ENCODE results near the gene ARHGAP4. TPM values are rescaled to one million over a fixed set of nuclear protein-coding genes. Genes with fewer than 3 reads are reported as not detected.

Gene ARHGAP4
- total RNA-seq, 2 experiments from 2014 or later = 456 to 463 TPM

DNA sequence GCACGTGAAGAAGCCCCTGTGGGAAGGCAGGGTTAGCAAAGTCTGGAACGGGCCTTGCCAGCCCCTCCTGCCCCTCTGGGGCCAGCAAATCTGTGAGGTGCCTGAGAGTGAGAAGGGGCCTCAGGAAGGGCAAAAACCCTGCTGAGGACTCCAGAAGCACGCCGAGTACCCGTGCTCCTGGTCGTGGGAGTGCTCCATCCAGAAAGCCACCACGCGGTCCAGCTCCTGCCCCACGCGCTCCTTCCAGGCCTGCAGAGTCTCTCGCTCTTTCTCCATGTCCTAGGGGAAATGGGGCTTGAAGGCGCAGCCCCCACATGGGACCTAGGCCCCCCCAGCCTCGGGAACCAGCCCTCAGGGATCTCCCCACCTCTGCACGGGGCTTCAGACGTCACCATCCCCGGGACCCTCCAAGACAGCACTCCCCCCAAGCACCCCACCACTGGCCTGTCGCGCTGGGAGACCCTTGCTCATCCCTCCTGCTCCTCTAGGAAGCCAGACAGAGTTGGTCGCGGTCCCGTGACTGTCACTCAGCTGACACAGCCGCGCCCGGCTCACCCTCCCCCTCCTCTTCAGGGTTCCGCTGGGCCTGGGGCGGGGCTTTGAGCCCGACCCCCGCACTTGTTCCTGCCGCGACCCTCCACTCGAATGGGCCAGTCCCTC, 18.2 kb upstream of the ARHGAP4 start, which contains the start of gene RENBP:
Gene RENBP, minus strand, starts transcription at position 504 of the 660 bp plus-strand sequence. Its CDS starts 33 bp downstream, at position 471.
- ChIA-PET CTCF (interaction anchor here (0.8 to 1.4 kb wide), 3 partner anchors 19 to 180 kb away, joined by 3 to 6 read pairs (median 5); partner anchors contain the start of gene PLXNB3), POLR2A (interaction anchor here (1.1 to 10.3 kb wide), 5 partner anchors 9 to 33 kb away, joined by 3 to 196 read pairs (median 3); partner anchors contain the start of genes ARHGAP4 and NAA10)
- H3K27me3 Mint-ChIP-seq = no peaks in the 10 kb centered on the region
- H3K4me1 Mint-ChIP-seq (ENCODE audit: low read depth) = peaks cover 20% of the 10 kb centered on the region
- H3K9me3 ChIP-seq (ENCODE audit: control insufficient read depth in 1 of 2, insufficient read depth in 1 of 2, low read length in 2 of 2) = no peaks in the 10 kb centered on the region
- peak within 1 kb of the TSS; percentile 76 for H3K27ac Mint-ChIP-seq
- peaks cover 8% of the 10 kb centered on the region for H3K36me3 ChIP-seq (ENCODE audit: insufficient read depth, low read length)
- DNase-seq = peak in 10 of 14 experiments; percentile 33 to 69 (median 51)
- no peak within 1 kb of the TSS for H3K27ac ChIP-seq (ENCODE audit: low read depth in 1 of 2, low read length in 2 of 2)
- H3K36me3 Mint-ChIP-seq (ENCODE audit: low read depth) = peaks cover 6% of the 10 kb centered on the region
- intact Hi-C loops (cut with DNase I, micrococcal nuclease) = loop anchor here in 1 of 2 experiments (10.0 kb wide), 1 partner anchor 989 kb away; no protein-coding TSS in a partner anchor
- peak within 1 kb of the TSS; percentile 86 for H3K4me3 Mint-ChIP-seq
- peak; percentile 59 for ATAC-seq (ENCODE audit: poor library complexity)
- TF ChIP-seq, protein P1, sequence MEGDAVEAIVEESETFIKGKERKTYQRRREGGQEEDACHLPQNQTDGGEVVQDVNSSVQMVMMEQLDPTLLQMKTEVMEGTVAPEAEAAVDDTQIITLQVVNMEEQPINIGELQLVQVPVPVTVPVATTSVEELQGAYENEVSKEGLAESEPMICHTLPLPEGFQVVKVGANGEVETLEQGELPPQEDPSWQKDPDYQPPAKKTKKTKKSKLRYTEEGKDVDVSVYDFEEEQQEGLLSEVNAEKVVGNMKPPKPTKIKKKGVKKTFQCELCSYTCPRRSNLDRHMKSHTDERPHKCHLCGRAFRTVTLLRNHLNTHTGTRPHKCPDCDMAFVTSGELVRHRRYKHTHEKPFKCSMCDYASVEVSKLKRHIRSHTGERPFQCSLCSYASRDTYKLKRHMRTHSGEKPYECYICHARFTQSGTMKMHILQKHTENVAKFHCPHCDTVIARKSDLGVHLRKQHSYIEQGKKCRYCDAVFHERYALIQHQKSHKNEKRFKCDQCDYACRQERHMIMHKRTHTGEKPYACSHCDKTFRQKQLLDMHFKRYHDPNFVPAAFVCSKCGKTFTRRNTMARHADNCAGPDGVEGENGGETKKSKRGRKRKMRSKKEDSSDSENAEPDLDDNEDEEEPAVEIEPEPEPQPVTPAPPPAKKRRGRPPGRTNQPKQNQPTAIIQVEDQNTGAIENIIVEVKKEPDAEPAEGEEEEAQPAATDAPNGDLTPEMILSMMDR (IDR thresholded peaks at IDR 0.05) = no peak
- H3K9me3 Mint-ChIP-seq = no peaks in the 10 kb centered on the region
- H3K4me1 ChIP-seq (ENCODE audit: insufficient read depth, low read length) = peaks cover 54% of the 10 kb centered on the region
- H3K4me3 ChIP-seq (ENCODE audit: low read length) = peak within 1 kb of the TSS; percentile 54
- H3K27me3 ChIP-seq (ENCODE audit: control insufficient read depth in 1 of 2, insufficient read depth in 2 of 2, low read length in 2 of 2) = no peaks in the 10 kb centered on the region

DNA sequence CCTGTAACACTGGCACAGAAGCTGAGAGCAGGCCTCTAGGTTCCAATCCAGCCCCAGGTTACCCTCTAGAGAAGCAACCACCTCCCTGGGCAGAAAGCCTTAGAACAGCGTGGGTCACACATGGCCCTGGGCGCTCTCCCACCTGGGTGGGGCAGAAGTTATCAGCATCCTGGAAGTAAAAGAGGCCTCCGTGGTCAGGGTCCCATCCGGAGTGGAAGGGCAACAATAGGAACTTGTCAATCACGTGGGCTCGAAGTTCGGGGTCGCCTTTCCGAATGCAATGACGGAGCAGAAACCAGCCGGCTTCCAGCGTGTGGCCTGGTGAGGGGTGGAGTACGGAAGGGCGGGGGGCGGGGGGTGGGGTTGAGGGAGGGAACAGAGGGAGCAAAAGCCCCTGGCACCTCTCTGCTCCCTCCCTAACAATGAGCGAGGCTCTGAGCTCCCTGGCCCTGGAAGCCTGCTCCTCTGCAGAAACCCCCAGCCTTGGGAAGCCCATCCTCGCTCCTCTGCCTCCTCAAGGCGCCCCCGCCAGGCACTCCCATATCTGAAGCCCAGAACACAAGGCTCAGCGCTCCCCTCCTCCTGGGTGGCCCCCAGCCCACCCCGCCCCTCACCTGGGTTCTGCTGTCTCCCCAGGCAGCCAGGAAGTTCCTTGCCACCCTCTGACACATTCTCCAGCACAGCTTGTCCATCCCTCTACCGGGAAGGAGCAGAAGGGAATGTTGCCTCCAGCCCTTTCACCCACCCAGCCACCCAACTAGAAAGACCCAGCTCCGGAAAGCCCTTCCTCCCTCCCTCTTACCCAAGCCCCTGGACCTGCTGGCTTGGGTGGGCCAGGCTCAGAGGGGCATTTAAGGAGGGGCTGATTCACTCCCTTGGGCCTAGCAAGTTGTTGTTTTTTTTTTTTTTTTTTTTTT, 15.5 kb upstream of the ARHGAP4 start:
- no peaks in the 10 kb centered on the region for H3K36me3 ChIP-seq (ENCODE audit: insufficient read depth, low read length)
- no peak overlapping the region for H3K4me3 ChIP-seq (ENCODE audit: low read length)
- no peaks in the 10 kb centered on the region for H3K27me3 Mint-ChIP-seq
- no peak overlapping the region for H3K27ac ChIP-seq (ENCODE audit: low read depth in 1 of 2, low read length in 2 of 2)
- DNase-seq = no peak
- POLR2A ChIA-PET = interaction anchor here (10.3 kb wide), 1 partner anchor 16 kb away, joined by 196 read pairs; the partner anchor contains the start of gene ARHGAP4
- no peak for ATAC-seq (ENCODE audit: poor library complexity)
- TF ChIP-seq, protein P1 (IDR thresholded peaks at IDR 0.05) = no peak
- H3K27ac Mint-ChIP-seq = peak overlapping the region; percentile 56
- CTCF ChIA-PET = no interaction called here
- H3K36me3 Mint-ChIP-seq (ENCODE audit: low read depth) = no peaks in the 10 kb centered on the region
- intact Hi-C loops (cut with DNase I, micrococcal nuclease) = loop anchor here in 1 of 2 experiments (10.0 kb wide), 1 partner anchor 987 kb away; no protein-coding TSS in a partner anchor
- no peaks in the 10 kb centered on the region for H3K27me3 ChIP-seq (ENCODE audit: control insufficient read depth in 1 of 2, insufficient read depth in 2 of 2, low read length in 2 of 2)
- H3K4me3 Mint-ChIP-seq = peak overlapping the region; percentile 68
- peaks cover 18% of the 10 kb centered on the region for H3K4me1 Mint-ChIP-seq (ENCODE audit: low read depth)
- peaks cover 35% of the 10 kb centered on the region for H3K4me1 ChIP-seq (ENCODE audit: insufficient read depth, low read length)
- no peaks in the 10 kb centered on the region for H3K9me3 ChIP-seq (ENCODE audit: control insufficient read depth in 1 of 2, insufficient read depth in 1 of 2, low read length in 2 of 2)
- H3K9me3 Mint-ChIP-seq = no peaks in the 10 kb centered on the region

DNA sequence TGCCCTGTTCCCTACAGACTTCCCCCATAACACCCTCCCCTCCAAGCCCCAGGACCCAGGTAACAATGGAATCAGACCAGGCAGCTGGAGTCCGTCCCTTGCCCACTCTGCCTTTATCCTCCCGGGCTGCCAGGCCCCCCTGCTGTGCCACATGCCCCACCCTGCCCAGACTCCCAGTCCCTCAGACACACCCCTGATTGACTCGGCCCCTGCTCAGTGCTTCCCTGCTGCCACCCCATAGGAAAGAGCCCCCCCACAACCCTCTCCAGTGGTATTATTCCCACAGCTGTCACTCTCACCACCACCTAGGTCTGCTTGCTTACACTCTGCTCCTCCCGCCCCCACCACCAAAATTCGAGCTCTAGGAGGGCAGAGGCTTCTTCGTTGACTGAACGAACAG, 13.5 kb upstream of the ARHGAP4 start:
- H3K27ac ChIP-seq (ENCODE audit: low read depth in 1 of 2, low read length in 2 of 2) = no peak overlapping the region
- H3K27me3 Mint-ChIP-seq = no peaks in the 10 kb centered on the region
- TF ChIP-seq, protein P1 (IDR thresholded peaks at IDR 0.05) = no peak
- peaks cover 36% of the 10 kb centered on the region for H3K4me1 ChIP-seq (ENCODE audit: insufficient read depth, low read length)
- H3K36me3 Mint-ChIP-seq (ENCODE audit: low read depth) = no peaks in the 10 kb centered on the region
- no peak overlapping the region for H3K4me3 ChIP-seq (ENCODE audit: low read length)
- H3K4me1 Mint-ChIP-seq (ENCODE audit: low read depth) = peaks cover 21% of the 10 kb centered on the region
- no peak overlapping the region for H3K27ac Mint-ChIP-seq
- no peak for DNase-seq
- ChIA-PET CTCF (interaction anchor here (1.4 kb wide), 1 partner anchor 16 kb away, joined by 3 read pairs; no protein-coding TSS in a partner anchor), POLR2A (interaction anchor here (0.8 to 6.3 kb wide), 4 partner anchors 11 to 14 kb away, joined by 3 to 56 read pairs (median 4); partner anchors contain the start of gene ARHGAP4)
- no peak for ATAC-seq (ENCODE audit: poor library complexity)
- H3K36me3 ChIP-seq (ENCODE audit: insufficient read depth, low read length) = no peaks in the 10 kb centered on the region
- H3K27me3 ChIP-seq (ENCODE audit: control insufficient read depth in 1 of 2, insufficient read depth in 2 of 2, low read length in 2 of 2) = no peaks in the 10 kb centered on the region
- no peak overlapping the region for H3K4me3 Mint-ChIP-seq
- intact Hi-C loops (cut with DNase I, micrococcal nuclease) = no loop called here
- no peaks in the 10 kb centered on the region for H3K9me3 Mint-ChIP-seq
- H3K9me3 ChIP-seq (ENCODE audit: control insufficient read depth in 1 of 2, insufficient read depth in 1 of 2, low read length in 2 of 2) = no peaks in the 10 kb centered on the region

Data from CD4-positive, alpha-beta T cell (primary cell).